Measurements from ENCODE around the gene ZNF14.
"Not testable (repeated sequence)": the region's sequence is repeated elsewhere in the genome, so short reads cannot be mapped to it uniquely, and the experiment has no call there.

The ZNF14 gene

DNA sequence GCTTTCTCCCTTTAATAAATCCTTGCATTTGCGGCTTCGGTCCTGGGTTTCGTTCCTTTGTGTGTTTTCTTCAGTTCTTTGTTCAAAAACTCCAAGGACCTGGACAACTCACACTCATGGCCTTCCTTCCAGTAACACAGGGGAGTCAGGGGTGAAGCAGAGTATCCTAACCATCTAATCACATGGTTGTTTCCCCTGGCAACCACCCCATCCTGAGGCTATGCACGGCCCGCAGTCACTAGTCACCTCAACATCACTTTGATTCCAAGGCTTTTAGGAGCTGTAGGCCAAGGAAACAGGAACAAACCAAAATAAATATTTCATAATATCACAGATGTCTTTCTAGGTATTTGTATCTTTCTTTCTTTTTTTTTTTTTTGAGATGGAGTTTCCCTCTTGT is 35.3 kb downstream of the ZNF14 start:
- CTCF ChIA-PET: no interaction called here
- POLR2A ChIA-PET: no interaction called here
- TF ChIP-seq CTBP1 (IDR thresholded peaks at IDR 0.05; ENCODE audit: borderline replicate concordance) (no peak), ZNF384 (IDR thresholded peaks at IDR 0.05) (no peak), LEF1 (IDR thresholded peaks at IDR 0.05; ENCODE audit: borderline replicate concordance) (no peak), FOXA1 (IDR thresholded peaks at IDR 0.05) (no peak), HDGF (IDR thresholded peaks at IDR 0.05; ENCODE audit: borderline replicate concordance) (no peak), ELF4 (IDR thresholded peaks at IDR 0.05) (no peak), BHLHE40 (IDR thresholded peaks at IDR 0.05; ENCODE audit: borderline replicate concordance) (no peak), SUZ12 (IDR thresholded peaks at IDR 0.05) (no peak), SP1 (IDR thresholded peaks at IDR 0.05) (no peak), TARDBP (IDR thresholded peaks at IDR 0.05) (no peak), ARNT (IDR thresholded peaks at IDR 0.05) (no peak), L3MBTL2 (conservative IDR thresholded peaks at IDR 0.05) (no peak), FOXM1 (IDR thresholded peaks at IDR 0.05; ENCODE audit: borderline replicate concordance) (no peak), FOXK2 (IDR thresholded peaks at IDR 0.05) (no peak), NFRKB (IDR thresholded peaks at IDR 0.05) (no peak)
- TF ChIP-seq, protein P1, sequence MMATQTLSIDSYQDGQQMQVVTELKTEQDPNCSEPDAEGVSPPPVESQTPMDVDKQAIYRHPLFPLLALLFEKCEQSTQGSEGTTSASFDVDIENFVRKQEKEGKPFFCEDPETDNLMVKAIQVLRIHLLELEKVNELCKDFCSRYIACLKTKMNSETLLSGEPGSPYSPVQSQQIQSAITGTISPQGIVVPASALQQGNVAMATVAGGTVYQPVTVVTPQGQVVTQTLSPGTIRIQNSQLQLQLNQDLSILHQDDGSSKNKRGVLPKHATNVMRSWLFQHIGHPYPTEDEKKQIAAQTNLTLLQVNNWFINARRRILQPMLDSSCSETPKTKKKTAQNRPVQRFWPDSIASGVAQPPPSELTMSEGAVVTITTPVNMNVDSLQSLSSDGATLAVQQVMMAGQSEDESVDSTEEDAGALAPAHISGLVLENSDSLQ (IDR thresholded peaks at IDR 0.05): no peak
- no peak for DNase-seq (ENCODE audit: extremely low spot score)

DNA sequence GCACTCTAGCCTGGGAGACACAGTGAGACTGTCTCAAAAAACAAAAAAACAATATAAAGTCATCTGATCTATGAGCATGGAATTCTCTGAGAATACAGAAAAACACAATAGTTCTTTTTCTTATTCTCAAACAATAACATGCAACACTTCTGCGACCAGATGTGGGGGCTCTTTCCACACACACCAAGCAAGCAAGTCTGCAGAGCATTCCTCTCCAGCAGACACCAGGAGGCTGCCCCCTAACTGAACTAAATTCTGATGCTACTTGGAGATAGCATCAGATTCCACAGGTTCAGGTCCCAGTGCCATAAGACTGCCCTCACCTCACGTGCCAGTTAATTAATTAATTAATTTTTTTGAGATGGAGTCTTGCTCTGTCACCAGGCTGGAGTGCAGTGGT is 36.5 kb downstream of the ZNF14 start:
- no peak for TF ChIP-seq NFRKB (IDR thresholded peaks at IDR 0.05)
- no peak for TF ChIP-seq FOXA1 (IDR thresholded peaks at IDR 0.05)
- no peak for TF ChIP-seq BHLHE40 (IDR thresholded peaks at IDR 0.05; ENCODE audit: borderline replicate concordance)
- no peak for TF ChIP-seq FOXM1 (IDR thresholded peaks at IDR 0.05; ENCODE audit: borderline replicate concordance)
- TF ChIP-seq L3MBTL2 (conservative IDR thresholded peaks at IDR 0.05): no peak
- TF ChIP-seq CTBP1 (IDR thresholded peaks at IDR 0.05; ENCODE audit: borderline replicate concordance): no peak
- no peak for TF ChIP-seq HDGF (IDR thresholded peaks at IDR 0.05; ENCODE audit: borderline replicate concordance)
- TF ChIP-seq FOXK2 (IDR thresholded peaks at IDR 0.05): no peak
- no peak for TF ChIP-seq LEF1 (IDR thresholded peaks at IDR 0.05; ENCODE audit: borderline replicate concordance)
- no peak for TF ChIP-seq SP1 (IDR thresholded peaks at IDR 0.05)
- no peak for TF ChIP-seq ELF4 (IDR thresholded peaks at IDR 0.05)
- TF ChIP-seq, protein P1 (IDR thresholded peaks at IDR 0.05): no peak
- no peak for TF ChIP-seq TARDBP (IDR thresholded peaks at IDR 0.05)
- TF ChIP-seq ZNF384 (IDR thresholded peaks at IDR 0.05): no peak
- ChIA-PET CTCF (no interaction called here), POLR2A (no interaction called here)
- DNase-seq (ENCODE audit: extremely low spot score): no peak

DNA sequence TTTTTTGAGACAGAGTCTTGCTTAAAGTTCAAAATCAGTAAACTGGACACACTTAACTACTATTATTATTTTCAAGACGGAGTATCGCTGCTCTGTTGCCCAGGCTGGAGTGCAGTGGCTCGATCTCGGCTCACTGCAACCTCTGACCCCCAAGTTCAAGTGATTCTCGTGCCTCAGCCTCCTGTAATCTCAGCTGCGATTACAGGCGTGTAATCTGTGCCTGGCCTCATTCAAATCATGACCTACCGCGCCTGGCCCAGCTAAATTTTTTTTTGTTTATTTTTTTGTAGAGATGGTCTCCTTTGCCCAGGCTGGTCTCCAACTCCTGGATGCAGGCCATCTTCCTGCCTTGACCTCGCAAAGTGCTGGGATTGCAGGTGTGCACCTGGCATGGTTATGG is 41.2 kb downstream of the ZNF14 start:
- DNase-seq (ENCODE audit: extremely low spot score): no peak
- ChIA-PET CTCF (no interaction called here), POLR2A (no interaction called here)
- TF ChIP-seq TARDBP (IDR thresholded peaks at IDR 0.05) (no peak), SUZ12 (IDR thresholded peaks at IDR 0.05) (no peak), CTBP1 (IDR thresholded peaks at IDR 0.05; ENCODE audit: borderline replicate concordance) (no peak), FOXK2 (IDR thresholded peaks at IDR 0.05) (no peak), FOXM1 (IDR thresholded peaks at IDR 0.05; ENCODE audit: borderline replicate concordance) (no peak), HDGF (IDR thresholded peaks at IDR 0.05; ENCODE audit: borderline replicate concordance) (no peak), ELF4 (IDR thresholded peaks at IDR 0.05) (no peak), LEF1 (IDR thresholded peaks at IDR 0.05; ENCODE audit: borderline replicate concordance) (no peak), ARNT (IDR thresholded peaks at IDR 0.05) (no peak), BHLHE40 (IDR thresholded peaks at IDR 0.05; ENCODE audit: borderline replicate concordance) (no peak), L3MBTL2 (conservative IDR thresholded peaks at IDR 0.05) (no peak), ZNF384 (IDR thresholded peaks at IDR 0.05) (no peak), SP1 (IDR thresholded peaks at IDR 0.05) (no peak), NFRKB (IDR thresholded peaks at IDR 0.05) (no peak)
- TF ChIP-seq, protein P1 (IDR thresholded peaks at IDR 0.05): no peak

DNA sequence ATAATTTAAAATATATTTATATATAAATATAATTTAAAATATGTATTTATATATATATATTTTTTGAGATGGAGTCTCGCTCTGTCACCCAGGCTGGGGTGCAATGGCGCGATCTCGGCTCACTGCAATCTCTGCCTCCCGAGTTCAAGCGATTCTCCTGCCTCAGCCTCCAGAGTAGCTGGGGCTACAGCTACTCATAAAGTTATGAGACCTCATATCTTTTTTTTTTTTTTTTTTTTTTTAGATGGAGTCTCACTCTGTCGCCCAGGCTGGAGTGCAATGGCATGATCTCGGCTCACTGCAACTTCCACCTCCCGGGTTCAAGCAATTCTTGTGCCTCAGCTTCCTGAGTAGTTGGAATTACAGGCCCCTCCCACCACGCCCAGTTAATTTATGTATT is 43.9 kb downstream of the ZNF14 start:
- POLR2A ChIA-PET; DNase-seq (ENCODE audit: extremely low spot score); CTCF ChIA-PET: not testable (repeated sequence)

DNA sequence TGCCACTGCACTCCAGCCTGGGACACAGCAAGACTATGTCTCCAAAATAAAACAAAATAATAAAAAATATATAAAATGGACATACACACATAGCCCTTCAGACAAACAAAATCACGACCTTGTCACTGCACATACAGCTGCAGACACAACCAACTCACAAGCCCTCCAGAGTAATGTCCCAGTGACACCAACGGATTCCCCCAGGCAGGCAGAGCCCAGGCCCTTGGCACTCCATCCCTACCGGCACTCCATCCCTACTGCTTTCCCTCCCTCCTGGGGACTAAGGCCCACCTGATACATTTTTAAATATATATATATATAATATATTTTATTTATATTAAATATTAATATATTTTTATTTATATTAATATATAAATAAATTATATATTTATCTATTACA is 45.8 kb downstream of the ZNF14 start:
- no peak for DNase-seq (ENCODE audit: extremely low spot score)
- CTCF ChIA-PET: interaction anchor here (0.7 kb wide), 1 partner anchor 11 kb away, joined by 3 read pairs; no protein-coding TSS in a partner anchor
- POLR2A ChIA-PET: no interaction called here
- TF ChIP-seq TARDBP (IDR thresholded peaks at IDR 0.05) (no peak), L3MBTL2 (conservative IDR thresholded peaks at IDR 0.05) (no peak), ZNF384 (IDR thresholded peaks at IDR 0.05) (no peak), HDGF (IDR thresholded peaks at IDR 0.05; ENCODE audit: borderline replicate concordance) (no peak), ARNT (IDR thresholded peaks at IDR 0.05) (no peak), NFRKB (IDR thresholded peaks at IDR 0.05) (no peak), ELF4 (IDR thresholded peaks at IDR 0.05) (no peak)

DNA sequence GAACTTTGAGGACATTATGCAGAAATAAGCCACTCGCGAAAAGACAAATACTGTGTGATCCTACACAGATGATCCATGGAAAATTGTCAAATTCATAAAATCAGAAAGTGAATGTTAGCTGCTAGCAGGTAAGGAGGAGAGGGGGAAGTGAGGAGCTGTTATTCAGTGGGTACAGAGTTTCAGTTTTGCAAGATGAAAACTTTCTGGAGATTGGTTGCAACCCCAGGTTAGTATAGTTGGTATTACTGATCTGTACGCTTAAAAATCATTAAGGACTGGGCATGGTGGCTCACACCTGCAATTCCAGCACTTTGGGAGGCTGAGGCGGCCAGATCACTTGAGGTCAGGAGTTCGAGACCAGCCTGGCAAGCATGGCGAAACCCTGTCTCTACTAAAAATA is 46.3 kb downstream of the ZNF14 start:
- ChIA-PET CTCF (interaction anchor here (0.7 kb wide), 1 partner anchor 10 kb away, joined by 3 read pairs; no protein-coding TSS in a partner anchor), POLR2A (no interaction called here)
- DNase-seq (ENCODE audit: extremely low spot score): no peak
- TF ChIP-seq BHLHE40 (IDR thresholded peaks at IDR 0.05; ENCODE audit: borderline replicate concordance) (no peak), ELF4 (IDR thresholded peaks at IDR 0.05) (no peak), L3MBTL2 (conservative IDR thresholded peaks at IDR 0.05) (no peak), CTBP1 (IDR thresholded peaks at IDR 0.05; ENCODE audit: borderline replicate concordance) (no peak), FOXK2 (IDR thresholded peaks at IDR 0.05) (no peak), LEF1 (IDR thresholded peaks at IDR 0.05; ENCODE audit: borderline replicate concordance) (no peak), ZNF384 (IDR thresholded peaks at IDR 0.05) (no peak), HDGF (IDR thresholded peaks at IDR 0.05; ENCODE audit: borderline replicate concordance) (no peak), ARNT (IDR thresholded peaks at IDR 0.05) (no peak), FOXA1 (IDR thresholded peaks at IDR 0.05) (no peak), TARDBP (IDR thresholded peaks at IDR 0.05) (no peak), SUZ12 (IDR thresholded peaks at IDR 0.05) (no peak), SP1 (IDR thresholded peaks at IDR 0.05) (no peak), FOXM1 (IDR thresholded peaks at IDR 0.05; ENCODE audit: borderline replicate concordance) (no peak), NFRKB (IDR thresholded peaks at IDR 0.05) (no peak)
- TF ChIP-seq, protein P1 (IDR thresholded peaks at IDR 0.05): no peak

DNA sequence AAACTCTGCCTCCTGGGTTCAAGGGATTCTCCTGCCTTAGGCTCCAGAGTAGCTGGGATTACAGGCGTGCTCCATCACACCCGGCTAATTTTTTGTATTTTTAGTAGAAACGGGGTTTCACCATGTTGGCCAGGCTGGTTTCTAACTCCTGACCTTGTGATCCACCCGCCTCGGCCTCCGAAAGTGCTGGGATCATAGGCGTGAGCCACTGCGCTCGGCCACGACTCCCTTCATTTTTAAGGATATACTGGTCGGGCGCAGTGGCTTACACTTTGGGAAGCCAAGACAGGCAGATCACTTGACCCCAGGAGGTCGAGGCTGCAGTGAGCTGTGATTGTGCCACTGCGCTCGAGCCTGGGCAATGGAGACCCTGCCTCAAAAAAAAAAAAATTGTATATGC is 46.8 kb downstream of the ZNF14 start:
- DNase-seq (ENCODE audit: extremely low spot score); CTCF ChIA-PET; POLR2A ChIA-PET: not testable (repeated sequence)
